Astrocyte (in vitro differentiated cells and primary cell): ENCODE measurements around the gene PTMA.

Experiments
- CTCF ChIP-seq: IDR thresholded peaks from 2 replicates; pipeline ENCODE4 v1.5.1; 2011; ENCODE audit warnings: low read depth, mild to moderate bottlenecking, inconsistent platforms, low read length, moderate library complexity; ENCODE audit not compliant: insufficient read depth
- EZH2 ChIP-seq: IDR thresholded peaks from 2 replicates; pipeline ENCODE4 v1.6.1; 2012; ENCODE audit warnings: mild to moderate bottlenecking, low read length, inconsistent platforms; ENCODE audit not compliant: insufficient read depth

DNA sequence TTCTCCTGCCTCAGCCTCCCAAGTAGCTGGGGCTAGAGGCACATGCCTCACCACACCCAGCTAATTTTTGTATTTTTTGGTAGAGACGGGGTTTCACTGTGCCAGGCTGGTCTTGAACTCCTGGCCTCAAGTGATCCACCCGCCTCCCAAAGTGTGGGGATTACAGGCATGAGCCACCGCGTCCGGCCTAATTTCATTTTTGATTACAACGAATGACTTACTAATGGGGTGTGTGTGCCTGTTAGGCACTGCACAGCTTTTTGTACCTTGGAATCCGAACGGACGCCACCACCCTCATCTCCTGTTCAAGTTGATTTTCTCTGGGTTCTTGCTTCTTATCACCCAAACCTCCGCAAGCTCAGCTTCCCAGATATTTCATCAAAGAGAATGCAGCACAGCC is 17.2 kb downstream of the PTMA start:
- no peak for TF ChIP-seq CTCF
- no peak for TF ChIP-seq EZH2
